PFSK-1 (cell line): ENCODE measurements around the gene LANCL1.

ENCODE experiments used
- FOXP2 ChIP-seq: optimal IDR thresholded peaks from 2 replicates; pipeline ENCODE3; 2011; ENCODE audit warnings: borderline replicate concordance, control low read depth, inconsistent platforms; ENCODE audit not compliant: insufficient read depth; ENCODE audit errors: extremely low read length, extremely low read depth
- POLR2AphosphoS5 ChIP-seq: IDR thresholded peaks from 2 replicates; pipeline ENCODE4 v1.6.1; 2012; ENCODE audit warnings: low read depth, mild to moderate bottlenecking, control low read depth, low read length, moderate library complexity
- SIN3A ChIP-seq: IDR thresholded peaks from 2 replicates; pipeline ENCODE4 v1.6.1; 2012; ENCODE audit warnings: mild to moderate bottlenecking, low read length, moderate library complexity, borderline replicate concordance; ENCODE audit not compliant: insufficient read depth
- TAF1 ChIP-seq: IDR thresholded peaks from 2 replicates; pipeline ENCODE4 v1.6.1; 2012; ENCODE audit warnings: low read length, control low read depth, borderline replicate concordance; ENCODE audit not compliant: insufficient read depth
- TF ChIP-seq, protein P1 (sequence below), 2 experiments: IDR thresholded peaks; 2 replicates each; pipeline versions ENCODE4 v1.6.1 to v1.8.0; 2011 to 2012; ENCODE audit warnings: low read depth in 2 of 2, low read length in 2 of 2, control low read depth in 1 of 2, inconsistent platforms in 1 of 2, mild to moderate bottlenecking in 1 of 2, moderate library complexity in 1 of 2; ENCODE audit not compliant: insufficient read depth in 1 of 2

DNA sequence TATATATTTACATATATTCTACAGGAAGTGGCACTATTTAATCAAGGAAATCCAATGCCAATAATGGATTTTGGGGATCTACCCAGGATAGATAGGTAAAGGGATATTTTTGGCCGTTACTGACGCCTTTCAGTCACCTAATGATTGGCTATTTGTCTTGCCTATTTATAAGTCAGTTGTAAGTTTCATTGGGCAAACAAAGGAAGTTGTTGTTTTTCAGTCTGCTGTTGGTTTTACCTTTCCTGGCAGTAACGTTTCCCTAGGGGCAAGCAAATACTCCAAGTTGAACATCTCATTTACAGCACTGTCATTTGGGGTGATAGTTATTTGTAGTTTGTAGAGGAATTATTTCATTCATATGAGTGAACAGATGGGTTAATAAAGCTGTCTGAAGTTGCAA lies 17.0 kb upstream of the LANCL1 start:
- TF ChIP-seq POLR2AphosphoS5 (no peak), SIN3A (no peak), TAF1 (no peak), FOXP2 (no peak)
- TF ChIP-seq, protein P1, sequence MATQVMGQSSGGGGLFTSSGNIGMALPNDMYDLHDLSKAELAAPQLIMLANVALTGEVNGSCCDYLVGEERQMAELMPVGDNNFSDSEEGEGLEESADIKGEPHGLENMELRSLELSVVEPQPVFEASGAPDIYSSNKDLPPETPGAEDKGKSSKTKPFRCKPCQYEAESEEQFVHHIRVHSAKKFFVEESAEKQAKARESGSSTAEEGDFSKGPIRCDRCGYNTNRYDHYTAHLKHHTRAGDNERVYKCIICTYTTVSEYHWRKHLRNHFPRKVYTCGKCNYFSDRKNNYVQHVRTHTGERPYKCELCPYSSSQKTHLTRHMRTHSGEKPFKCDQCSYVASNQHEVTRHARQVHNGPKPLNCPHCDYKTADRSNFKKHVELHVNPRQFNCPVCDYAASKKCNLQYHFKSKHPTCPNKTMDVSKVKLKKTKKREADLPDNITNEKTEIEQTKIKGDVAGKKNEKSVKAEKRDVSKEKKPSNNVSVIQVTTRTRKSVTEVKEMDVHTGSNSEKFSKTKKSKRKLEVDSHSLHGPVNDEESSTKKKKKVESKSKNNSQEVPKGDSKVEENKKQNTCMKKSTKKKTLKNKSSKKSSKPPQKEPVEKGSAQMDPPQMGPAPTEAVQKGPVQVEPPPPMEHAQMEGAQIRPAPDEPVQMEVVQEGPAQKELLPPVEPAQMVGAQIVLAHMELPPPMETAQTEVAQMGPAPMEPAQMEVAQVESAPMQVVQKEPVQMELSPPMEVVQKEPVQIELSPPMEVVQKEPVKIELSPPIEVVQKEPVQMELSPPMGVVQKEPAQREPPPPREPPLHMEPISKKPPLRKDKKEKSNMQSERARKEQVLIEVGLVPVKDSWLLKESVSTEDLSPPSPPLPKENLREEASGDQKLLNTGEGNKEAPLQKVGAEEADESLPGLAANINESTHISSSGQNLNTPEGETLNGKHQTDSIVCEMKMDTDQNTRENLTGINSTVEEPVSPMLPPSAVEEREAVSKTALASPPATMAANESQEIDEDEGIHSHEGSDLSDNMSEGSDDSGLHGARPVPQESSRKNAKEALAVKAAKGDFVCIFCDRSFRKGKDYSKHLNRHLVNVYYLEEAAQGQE (IDR thresholded peaks at IDR 0.05; ENCODE audit: insufficient read depth in 1 of 2, low read depth in 2 of 2, low read length in 2 of 2): no peak
